Mucosa of stomach (tissue), 1 donor: ENCODE results near the gene PITX1.

Source experiments
- H3K27me3 ChIP-seq: one replicate; pipeline ENCODE4 v1.7.0; 2013; ENCODE audit warnings: mild to moderate bottlenecking, low read length; ENCODE audit not compliant: control insufficient read depth, insufficient read depth
- H3K36me3 ChIP-seq: one replicate; pipeline ENCODE4 v1.7.0; 2013; ENCODE audit warnings: low read length; ENCODE audit not compliant: control insufficient read depth, insufficient read depth
- H3K4me1 ChIP-seq: one replicate; pipeline ENCODE4 v1.7.0; 2013; ENCODE audit warnings: mild to moderate bottlenecking, low read length; ENCODE audit not compliant: control insufficient read depth, insufficient read depth
- H3K4me3 ChIP-seq: one replicate; pipeline ENCODE4 v1.7.0; 2013; ENCODE audit warnings: low read length
- H3K9ac ChIP-seq: one replicate; pipeline ENCODE4 v1.7.0; 2013; ENCODE audit warnings: mild to moderate bottlenecking, low read length, moderate library complexity
- H3K9me3 ChIP-seq: one replicate; pipeline ENCODE4 v1.7.0; 2013; ENCODE audit warnings: mild to moderate bottlenecking, low read length, moderate library complexity; ENCODE audit not compliant: control insufficient read depth
- donor health status: Pancreatic carcinoma.

The PITX1 gene

DNA sequence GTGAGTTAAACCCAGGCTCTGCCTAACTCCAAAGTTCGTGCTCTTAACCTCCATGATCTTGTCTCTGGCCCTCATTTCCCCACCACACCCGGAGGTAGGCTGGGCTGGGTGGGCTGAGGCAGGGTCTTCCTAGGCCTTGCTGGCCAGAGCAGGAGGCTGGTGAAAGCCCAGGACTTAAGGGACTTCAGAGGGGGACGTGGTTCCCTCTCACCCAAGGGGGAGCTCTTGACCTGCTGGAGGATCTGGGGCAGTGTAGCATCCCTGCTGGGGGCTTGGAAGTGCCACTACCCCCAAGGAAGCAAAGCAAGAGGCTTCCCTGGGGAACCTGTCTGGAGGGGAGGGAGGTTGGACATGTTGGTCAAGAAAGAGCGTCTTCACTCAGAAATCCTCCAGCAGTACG is 14.7 kb downstream of the PITX1 start:
- H3K9ac ChIP-seq: no peak overlapping the region
- no peak overlapping the region for H3K4me3 ChIP-seq
- no peaks in the 10 kb centered on the region for H3K9me3 ChIP-seq
- H3K27me3 ChIP-seq: no peaks in the 10 kb centered on the region
- H3K36me3 ChIP-seq: no peaks in the 10 kb centered on the region
- H3K4me1 ChIP-seq: peaks cover 24% of the 10 kb centered on the region

DNA sequence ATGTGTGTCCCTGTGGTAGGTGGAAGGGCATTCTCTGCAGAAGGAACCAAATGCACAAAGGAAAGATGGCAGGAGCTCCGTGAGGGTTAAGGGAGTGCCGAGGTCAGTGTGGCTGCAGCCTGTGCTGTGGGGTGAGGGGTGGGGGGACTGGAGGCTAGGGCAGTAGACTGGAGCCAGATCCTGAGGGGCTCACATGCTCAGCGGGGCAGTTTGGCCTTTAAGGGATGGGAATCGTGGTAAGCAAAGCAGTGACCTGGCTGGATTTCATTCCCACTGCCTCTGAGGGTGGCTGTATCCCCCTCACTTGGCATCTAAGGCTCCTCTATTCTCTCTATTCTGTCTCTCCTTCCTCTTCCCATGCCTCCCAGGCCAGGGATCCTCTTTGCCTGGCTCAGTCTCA is 15.6 kb downstream of the PITX1 start:
- Histone ChIP-seq H3K4me1 (peaks cover 32% of the 10 kb centered on the region), H3K9me3 (no peaks in the 10 kb centered on the region), H3K9ac (no peak overlapping the region), H3K27me3 (no peaks in the 10 kb centered on the region), H3K4me3 (no peak overlapping the region), H3K36me3 (no peaks in the 10 kb centered on the region)

GRCh38 chr5:135016861-135017290 is 17.2 kb downstream of the PITX1 start:
- no peak overlapping the region for H3K9ac ChIP-seq
- no peaks in the 10 kb centered on the region for H3K27me3 ChIP-seq
- no peaks in the 10 kb centered on the region for H3K36me3 ChIP-seq
- no peak overlapping the region for H3K4me3 ChIP-seq
- peaks cover 34% of the 10 kb centered on the region for H3K4me1 ChIP-seq
- no peaks in the 10 kb centered on the region for H3K9me3 ChIP-seq

- Histone ChIP-seq H3K9me3 (no peaks in the 10 kb centered on the region), H3K27me3 (no peaks in the 10 kb centered on the region), H3K36me3 (no peaks in the 10 kb centered on the region), H3K4me1 (peaks cover 34% of the 10 kb centered on the region), H3K4me3 (no peak overlapping the region), H3K9ac (no peak overlapping the region)
Observed at GRCh38 chr5:135015942-135016341, 18.1 kb downstream of the PITX1 start.

DNA sequence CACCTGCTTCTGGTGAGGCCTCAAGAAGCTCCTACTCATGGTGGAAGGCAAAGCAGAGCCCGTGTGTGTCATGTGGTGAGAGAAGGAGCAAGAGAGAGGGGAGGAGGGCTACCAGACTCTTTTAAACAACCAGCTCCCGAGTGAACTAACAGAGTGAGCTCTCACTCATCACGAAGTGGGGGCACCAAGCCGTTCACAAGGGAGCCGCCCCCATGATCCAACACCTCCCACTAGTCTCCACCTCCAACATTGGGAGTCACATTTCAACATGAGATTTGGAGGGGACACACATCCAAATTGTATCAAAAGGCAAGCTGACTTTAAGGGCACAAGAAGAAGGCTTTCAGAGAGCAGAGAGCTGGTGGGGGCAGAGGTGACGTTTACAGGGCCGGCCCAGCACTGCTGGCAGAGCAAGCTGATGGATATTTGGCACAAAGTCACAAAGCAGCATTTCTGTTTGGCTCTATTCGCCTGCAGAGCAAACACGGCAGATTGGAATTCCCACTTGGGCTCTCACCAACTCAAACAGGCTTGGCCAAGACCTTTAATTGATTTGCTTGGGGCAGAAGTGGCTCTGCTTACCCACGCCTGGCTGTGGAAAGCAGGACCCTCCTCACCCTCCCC is 20.0 kb downstream of the PITX1 start:
- H3K36me3 ChIP-seq: no peaks in the 10 kb centered on the region
- H3K4me3 ChIP-seq: no peak overlapping the region
- H3K9ac ChIP-seq: no peak overlapping the region
- H3K27me3 ChIP-seq: no peaks in the 10 kb centered on the region
- H3K9me3 ChIP-seq: no peaks in the 10 kb centered on the region
- peaks cover 34% of the 10 kb centered on the region for H3K4me1 ChIP-seq

DNA sequence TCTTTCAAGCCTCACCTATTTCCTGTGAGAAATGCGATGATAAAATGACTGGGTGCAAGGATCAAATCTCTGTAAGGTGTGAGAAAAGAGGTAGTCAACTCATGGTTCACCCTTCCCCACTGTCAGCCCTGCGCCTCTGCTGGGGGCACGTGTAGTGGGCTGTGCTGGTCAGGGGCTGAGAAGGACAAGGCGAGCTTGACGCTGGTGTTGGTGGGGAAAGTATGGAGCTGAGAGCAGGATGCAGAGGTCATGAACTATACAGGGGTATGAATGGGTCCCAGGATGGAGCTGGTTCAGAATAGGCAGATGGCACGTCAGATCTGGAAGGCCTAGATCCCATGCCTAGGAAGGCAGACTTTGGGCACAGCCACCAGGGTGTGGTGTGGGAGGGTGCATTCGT is 20.6 kb downstream of the PITX1 start:
- Histone ChIP-seq H3K36me3 (no peaks in the 10 kb centered on the region), H3K27me3 (no peaks in the 10 kb centered on the region), H3K9me3 (no peaks in the 10 kb centered on the region), H3K4me3 (no peak overlapping the region), H3K4me1 (peaks cover 34% of the 10 kb centered on the region), H3K9ac (no peak overlapping the region)

- Histone ChIP-seq H3K36me3 (no peaks in the 10 kb centered on the region), H3K4me3 (no peak overlapping the region), H3K27me3 (no peaks in the 10 kb centered on the region), H3K9ac (no peak overlapping the region), H3K4me1 (peaks cover 34% of the 10 kb centered on the region), H3K9me3 (no peaks in the 10 kb centered on the region)
Observed at GRCh38 chr5:135012951-135013391, 21.1 kb downstream of the PITX1 start.

DNA sequence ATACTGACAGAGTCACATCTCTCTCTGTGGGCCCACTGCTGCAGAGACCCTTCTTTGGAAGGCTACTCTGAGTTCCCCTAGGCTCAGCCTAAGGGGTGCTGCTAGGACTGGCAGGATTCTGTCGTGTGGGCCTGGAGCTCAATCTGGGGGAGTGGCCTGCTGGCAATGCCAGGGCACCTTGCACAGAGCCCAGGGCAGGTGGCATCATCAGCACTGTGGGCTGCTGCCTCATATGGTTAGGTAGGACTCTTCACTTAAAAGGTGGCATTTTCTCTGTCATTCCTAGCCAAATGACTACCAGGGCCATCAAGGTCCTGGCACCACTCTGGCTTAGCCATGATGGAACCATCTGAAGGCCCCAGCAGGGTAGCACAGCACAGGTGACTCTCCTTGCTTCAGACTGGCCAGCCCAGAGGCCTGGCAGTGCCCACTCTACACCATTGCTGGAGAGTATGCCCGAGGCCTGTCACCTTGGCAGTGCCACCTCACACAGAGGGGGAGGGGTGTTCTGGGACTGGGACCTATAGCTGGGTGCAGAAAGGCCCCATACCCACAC is 21.9 kb downstream of the PITX1 start:
- H3K4me3 ChIP-seq: no peak overlapping the region

DNA sequence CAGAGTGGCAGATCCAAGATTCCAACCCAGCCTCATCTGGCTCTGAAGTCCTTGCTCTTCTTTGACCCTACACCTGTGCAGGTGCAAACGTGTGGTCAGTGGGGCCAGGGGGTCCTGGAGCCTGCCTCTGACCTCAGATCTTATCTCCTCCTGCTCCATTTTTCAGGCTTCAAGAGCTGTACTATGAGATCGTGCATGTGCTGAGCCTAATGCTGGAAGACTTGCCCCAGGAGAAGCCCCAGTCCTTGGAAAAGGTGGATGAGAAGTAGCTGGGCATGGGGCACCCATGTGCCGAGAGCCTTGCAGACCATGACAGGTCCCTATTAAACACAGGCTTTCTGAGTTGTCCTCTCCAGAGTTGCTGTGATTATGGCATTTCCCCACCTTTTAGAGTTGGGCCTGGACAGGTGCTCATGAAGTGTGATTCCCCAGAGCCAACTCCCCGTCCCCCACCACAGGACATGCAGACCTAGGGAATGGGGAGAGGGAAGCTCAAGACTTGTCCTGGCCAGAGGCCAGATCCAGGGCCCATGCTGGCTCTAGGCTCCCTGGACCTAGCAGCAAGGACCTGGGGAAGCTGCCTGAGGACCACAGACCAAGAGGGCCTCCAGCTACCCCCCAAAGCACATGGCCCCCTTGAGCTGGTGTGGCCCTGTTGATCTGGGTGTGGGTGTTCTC is 22.5 kb downstream of the PITX1 start:
- Histone ChIP-seq H3K4me1 (peaks cover 26% of the 10 kb centered on the region), H3K27me3 (no peaks in the 10 kb centered on the region), H3K9me3 (no peaks in the 10 kb centered on the region), H3K36me3 (no peaks in the 10 kb centered on the region), H3K9ac (no peak overlapping the region), H3K4me3 (no peak overlapping the region)

More for the DNA sequence above, 21.9 kb downstream of the PITX1 start:
- Histone ChIP-seq H3K36me3 (no peaks in the 10 kb centered on the region), H3K9ac (no peak overlapping the region), H3K4me1 (peaks cover 32% of the 10 kb centered on the region), H3K27me3 (no peaks in the 10 kb centered on the region), H3K9me3 (no peaks in the 10 kb centered on the region)

- Histone ChIP-seq H3K4me1 (peaks cover 20% of the 10 kb centered on the region), H3K36me3 (no peaks in the 10 kb centered on the region), H3K9me3 (no peaks in the 10 kb centered on the region), H3K9ac (no peak overlapping the region), H3K27me3 (no peaks in the 10 kb centered on the region), H3K4me3 (no peak overlapping the region)
Observed at GRCh38 chr5:135010502-135011354, 23.3 kb downstream of the PITX1 start.

DNA sequence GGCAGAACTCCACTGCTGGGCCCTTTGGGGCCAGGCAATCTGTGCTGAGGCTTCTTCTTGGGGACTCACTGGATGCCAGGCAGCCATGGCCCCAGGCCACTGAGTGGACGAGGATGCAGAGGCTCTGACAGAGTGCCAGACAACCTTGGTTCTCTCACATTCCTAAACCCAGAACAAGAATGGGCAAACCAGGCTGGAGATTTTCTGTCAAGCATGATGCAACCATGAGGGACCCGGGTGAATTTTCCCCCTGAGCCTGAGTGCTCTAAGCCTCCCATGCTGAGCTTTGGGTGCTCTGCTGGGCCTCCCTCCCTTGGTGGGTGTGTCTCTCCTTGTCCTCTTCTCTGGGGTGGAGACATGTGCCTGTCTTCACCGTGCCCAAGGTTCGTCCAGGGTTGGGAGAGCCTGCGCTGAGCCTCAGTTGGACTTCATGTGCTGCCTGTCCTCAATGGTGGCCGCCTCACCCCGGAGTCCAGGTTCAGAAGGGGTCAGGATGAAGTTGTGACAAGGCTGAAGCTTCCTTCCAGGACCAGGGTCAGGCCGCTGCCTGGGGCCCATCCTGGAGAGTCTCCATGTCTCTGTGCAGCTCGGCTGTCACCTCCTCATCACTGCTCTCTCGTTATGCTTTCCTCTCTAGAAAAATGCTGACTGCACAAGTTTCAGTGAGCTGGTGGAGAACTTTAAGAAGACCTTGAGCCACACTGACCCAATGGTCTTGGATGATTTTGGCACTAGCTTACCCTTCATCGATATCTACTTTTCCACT is 24.1 kb downstream of the PITX1 start:
- H3K27me3 ChIP-seq: no peaks in the 10 kb centered on the region
- H3K4me1 ChIP-seq: peaks cover 17% of the 10 kb centered on the region
- H3K36me3 ChIP-seq: no peaks in the 10 kb centered on the region
- no peak overlapping the region for H3K9ac ChIP-seq
- no peaks in the 10 kb centered on the region for H3K9me3 ChIP-seq
- no peak overlapping the region for H3K4me3 ChIP-seq
